K562 (cell line): ENCODE measurements around the gene SYNCRIP. TPM values are rescaled to one million over a fixed set of nuclear protein-coding genes. Genes with fewer than 3 reads are reported as not detected.

Source experiments
- CBX5 ChIP-seq: IDR thresholded peaks from 2 replicates; pipeline ENCODE4 v1.6.1; 2014; ENCODE audit warnings: low read depth, borderline replicate concordance
- CCNT2 ChIP-seq: IDR thresholded peaks from 2 replicates; pipeline ENCODE4 v1.6.1; 2011; ENCODE audit warnings: borderline replicate concordance, low read depth, mild to moderate bottlenecking, moderate library complexity, mixed read lengths, low read length; ENCODE audit not compliant: insufficient read length; ENCODE audit errors: extremely low read depth
- GABPB2 ChIP-seq: fragments of 250-450 bp; sonication (Bioruptor Pico); conservative IDR thresholded peaks from 2 replicates; pipeline ENCODE4 v1.5.1; 2021; ENCODE audit warnings: mild to moderate bottlenecking
- GTF3C2 ChIP-seq: IDR thresholded peaks from 3 replicates; pipeline ENCODE4 v1.6.1; 2011; ENCODE audit warnings: borderline replicate concordance, mild to moderate bottlenecking, moderate library complexity; ENCODE audit not compliant: insufficient read length; ENCODE audit errors: extremely low read depth
- HDAC1 ChIP-seq, 2 experiments: fragments of 450-650 bp; IDR thresholded peaks; 2 replicates each; pipeline ENCODE4 v1.6.1; 2016 to 2017; ENCODE audit warnings: inconsistent platforms in 1 of 2, mild to moderate bottlenecking in 1 of 2, moderate library complexity in 1 of 2
- NCOA2 ChIP-seq, 2 experiments: fragments of 450-650 bp; IDR thresholded peaks; 2 replicates each; pipeline ENCODE4 v1.6.1; 2018; ENCODE audit warnings: mild to moderate bottlenecking in 2 of 2, moderate library complexity in 1 of 2; ENCODE audit not compliant: partially characterized antibody in 2 of 2
- NFYB ChIP-seq: IDR thresholded peaks from 2 replicates; pipeline ENCODE4 v1.6.1; 2011; ENCODE audit warnings: mild to moderate bottlenecking, moderate library complexity; ENCODE audit not compliant: insufficient read length; ENCODE audit errors: extremely low read depth
- NR4A1 ChIP-seq, 2 experiments: fragments of 250-450 bp in 1 of 2; fragments of 450-650 bp in 1 of 2; sonication (Bioruptor Pico) in 1 of 2; IDR thresholded peaks; 2 replicates each; pipeline versions ENCODE4 v1.4.0 to v1.6.1; 2016 to 2020; ENCODE audit warnings: mild to moderate bottlenecking in 2 of 2, missing compliant biosample characterization in 1 of 2, missing genetic modification characterization in 1 of 2, moderate library complexity in 1 of 2
- PTRF ChIP-seq: fragments of 450-650 bp; IDR thresholded peaks from 2 replicates; pipeline ENCODE4 v1.6.1; 2016; ENCODE audit warnings: mild to moderate bottlenecking, missing genetic modification characterization, missing compliant biosample characterization
- PURB ChIP-seq: sonication (generic); formaldehyde crosslinking; IDR thresholded peaks from 2 replicates; pipeline ENCODE4 v1.9.0; 2021; ENCODE audit warnings: low read depth, mild to moderate bottlenecking, missing genetic modification reagents
- SIRT6 ChIP-seq: IDR thresholded peaks from one replicate; pipeline ENCODE4 v1.6.1; 2012; ENCODE audit warnings: low read depth, mild to moderate bottlenecking, control low read depth, inconsistent platforms, low read length, moderate library complexity
- SRSF3 ChIP-seq: fragments of 200-400 bp; formaldehyde crosslinking; IDR thresholded peaks from 2 replicates; pipeline ENCODE4 v1.6.1; 2016; ENCODE audit warnings: mild to moderate bottlenecking, low read length, moderate library complexity; ENCODE audit not compliant: insufficient read depth
- TSC22D4 ChIP-seq: fragments of 450-650 bp; IDR thresholded peaks from 2 replicates; pipeline ENCODE4 v1.6.1; 2016; ENCODE audit warnings: missing genetic modification characterization, missing biosample characterization, control low read depth
- ZBTB8A ChIP-seq: fragments of 450-650 bp; IDR thresholded peaks from 2 replicates; pipeline ENCODE4 v1.6.1; 2018; ENCODE audit warnings: mild to moderate bottlenecking, moderate library complexity; ENCODE audit not compliant: partially characterized antibody
- ZFP30 ChIP-seq: fragments of 250-450 bp; sonication (Bioruptor Pico); IDR thresholded peaks from 2 replicates; pipeline ENCODE4 v1.8.0; 2022; ENCODE audit warnings: moderate library complexity, mild to moderate bottlenecking, inconsistent platforms, borderline replicate concordance
- ZNF354B ChIP-seq: fragments of 250-450 bp; sonication (Bioruptor Pico); IDR thresholded peaks from 2 replicates; pipeline ENCODE4 v1.4.0; 2020
- ZNF644 ChIP-seq: fragments of 200-800 bp; sonication (Bioruptor generic); IDR thresholded peaks from 2 replicates; pipeline ENCODE4 v1.6.1; 2016; ENCODE audit warnings: low read depth, missing genetic modification characterization, missing compliant biosample characterization
- polyA plus RNA-seq, 8 experiments: library from polyadenylated mRNA; depleted of rRNA in 4 of 8; stranded (reverse) in 5 of 8; unstranded in 3 of 8; fragments of >200 nt; fragmentation: Nextera tagmentation in 2 of 8; fragmentation: Illumina TruSeq in 1 of 8; extraction: Ambion mirVana in 2 of 8; extraction: Trizol in 1 of 8; gene quantifications; 2 replicates each; pipeline versions ENCODE4 v1.2.1 to v1.2.3, GENCODE V29; 2011 to 2014; ENCODE audit warnings: inconsistent platforms in 1 of 8, missing spikeins in 1 of 8
- total RNA-seq, 7 experiments: library from RNA; depleted of rRNA in 6 of 7; stranded (reverse); fragments of >200 nt in 6 of 7; fragmentation: Illumina TruSeq in 2 of 7; extraction: Trizol in 2 of 7; gene quantifications; 2 replicates each; pipeline versions ENCODE4 v1.2.1 to v1.2.3, GENCODE V29; 2011 to 2021; ENCODE audit warnings: low replicate concordance in 1 of 7
- TF ChIP-seq, protein P1 (sequence below): fragments of 450-650 bp; formaldehyde crosslinking; IDR thresholded peaks from 2 replicates; pipeline ENCODE4 v1.4.0; 2022; ENCODE audit warnings: mild to moderate bottlenecking, moderate library complexity
- TF ChIP-seq, protein P2 (sequence below): sonication (generic); formaldehyde crosslinking; IDR thresholded peaks from 2 replicates; pipeline ENCODE4 v1.8.1; 2023; ENCODE audit warnings: mild to moderate bottlenecking, missing genetic modification reagents

Gene SYNCRIP
- total and polyA plus RNA-seq, 9 of the 15 experiments (the other 6 are each of a cell fraction or from before 2014, with no cell fraction given) = 46.5 to 295 (median 140) TPM

- TF ChIP-seq NFYB (no peak), TSC22D4 (tag) (no peak), GABPB2 (CRISPR knock-in tag) (no peak), GTF3C2 (no peak), CCNT2 (peak; percentile 22), PTRF (no peak), NR4A1 (CRISPR knock-in tag; IDR thresholded peaks at IDR 0.05) (no peak), NR4A1 (tag; IDR thresholded peaks at IDR 0.05) (no peak), SRSF3 (no peak), ZBTB8A (no peak), HDAC1 (IDR thresholded peaks at IDR 0.05) (no peak), NCOA2 (IDR thresholded peaks at IDR 0.05; ENCODE audit: partially characterized antibody in 2 of 2) (no peak), ZNF354B (CRISPR knock-in tag) (no peak), SIRT6 (no peak), ZNF644 (tag) (no peak), ZFP30 (CRISPR knock-in tag) (no peak), CBX5 (no peak), PURB (no peak)
- TF ChIP-seq, protein P1, sequence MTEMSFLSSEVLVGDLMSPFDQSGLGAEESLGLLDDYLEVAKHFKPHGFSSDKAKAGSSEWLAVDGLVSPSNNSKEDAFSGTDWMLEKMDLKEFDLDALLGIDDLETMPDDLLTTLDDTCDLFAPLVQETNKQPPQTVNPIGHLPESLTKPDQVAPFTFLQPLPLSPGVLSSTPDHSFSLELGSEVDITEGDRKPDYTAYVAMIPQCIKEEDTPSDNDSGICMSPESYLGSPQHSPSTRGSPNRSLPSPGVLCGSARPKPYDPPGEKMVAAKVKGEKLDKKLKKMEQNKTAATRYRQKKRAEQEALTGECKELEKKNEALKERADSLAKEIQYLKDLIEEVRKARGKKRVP (CRISPR knock-in tag) = no peak
- TF ChIP-seq, protein P2, sequence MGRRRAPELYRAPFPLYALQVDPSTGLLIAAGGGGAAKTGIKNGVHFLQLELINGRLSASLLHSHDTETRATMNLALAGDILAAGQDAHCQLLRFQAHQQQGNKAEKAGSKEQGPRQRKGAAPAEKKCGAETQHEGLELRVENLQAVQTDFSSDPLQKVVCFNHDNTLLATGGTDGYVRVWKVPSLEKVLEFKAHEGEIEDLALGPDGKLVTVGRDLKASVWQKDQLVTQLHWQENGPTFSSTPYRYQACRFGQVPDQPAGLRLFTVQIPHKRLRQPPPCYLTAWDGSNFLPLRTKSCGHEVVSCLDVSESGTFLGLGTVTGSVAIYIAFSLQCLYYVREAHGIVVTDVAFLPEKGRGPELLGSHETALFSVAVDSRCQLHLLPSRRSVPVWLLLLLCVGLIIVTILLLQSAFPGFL = no peak
Measured at GRCh38 chr6:85676086-85676729, 33.5 kb upstream of the SYNCRIP start (continued).
